ENCODE results near the gene PGA4.
"Not testable (repeated sequence)": the region's sequence is repeated elsewhere in the genome, so short reads cannot be mapped to it uniquely, and the experiment has no call there.

Gene PGA4

DNA sequence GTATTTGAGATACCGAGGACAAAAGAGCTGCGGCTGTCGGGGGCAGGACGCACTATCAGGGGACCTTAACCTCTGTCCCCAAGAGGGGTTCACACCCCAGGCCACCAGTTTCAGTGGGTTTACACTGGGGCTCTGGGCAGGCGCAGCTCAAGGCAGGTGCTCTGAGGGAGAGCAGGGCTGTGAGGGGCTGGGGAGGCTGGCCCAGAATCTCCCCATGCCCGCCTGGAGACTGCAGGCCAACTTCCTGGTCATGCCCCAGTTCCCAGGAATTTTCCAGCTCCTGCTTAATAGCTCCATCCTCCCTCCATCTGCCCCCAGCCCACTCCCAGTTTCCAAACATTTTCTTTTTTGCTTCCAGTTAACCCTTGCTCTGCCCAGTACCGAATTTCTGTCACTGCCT is 26.4 kb upstream of the PGA4 start:
- no peak overlapping the region for H3K27ac ChIP-seq
- TF ChIP-seq, protein P1, sequence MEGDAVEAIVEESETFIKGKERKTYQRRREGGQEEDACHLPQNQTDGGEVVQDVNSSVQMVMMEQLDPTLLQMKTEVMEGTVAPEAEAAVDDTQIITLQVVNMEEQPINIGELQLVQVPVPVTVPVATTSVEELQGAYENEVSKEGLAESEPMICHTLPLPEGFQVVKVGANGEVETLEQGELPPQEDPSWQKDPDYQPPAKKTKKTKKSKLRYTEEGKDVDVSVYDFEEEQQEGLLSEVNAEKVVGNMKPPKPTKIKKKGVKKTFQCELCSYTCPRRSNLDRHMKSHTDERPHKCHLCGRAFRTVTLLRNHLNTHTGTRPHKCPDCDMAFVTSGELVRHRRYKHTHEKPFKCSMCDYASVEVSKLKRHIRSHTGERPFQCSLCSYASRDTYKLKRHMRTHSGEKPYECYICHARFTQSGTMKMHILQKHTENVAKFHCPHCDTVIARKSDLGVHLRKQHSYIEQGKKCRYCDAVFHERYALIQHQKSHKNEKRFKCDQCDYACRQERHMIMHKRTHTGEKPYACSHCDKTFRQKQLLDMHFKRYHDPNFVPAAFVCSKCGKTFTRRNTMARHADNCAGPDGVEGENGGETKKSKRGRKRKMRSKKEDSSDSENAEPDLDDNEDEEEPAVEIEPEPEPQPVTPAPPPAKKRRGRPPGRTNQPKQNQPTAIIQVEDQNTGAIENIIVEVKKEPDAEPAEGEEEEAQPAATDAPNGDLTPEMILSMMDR (conservative IDR thresholded peaks at IDR 0.05), result no peak
- TF ChIP-seq ZFX (IDR thresholded peaks at IDR 0.05), result no peak

DNA sequence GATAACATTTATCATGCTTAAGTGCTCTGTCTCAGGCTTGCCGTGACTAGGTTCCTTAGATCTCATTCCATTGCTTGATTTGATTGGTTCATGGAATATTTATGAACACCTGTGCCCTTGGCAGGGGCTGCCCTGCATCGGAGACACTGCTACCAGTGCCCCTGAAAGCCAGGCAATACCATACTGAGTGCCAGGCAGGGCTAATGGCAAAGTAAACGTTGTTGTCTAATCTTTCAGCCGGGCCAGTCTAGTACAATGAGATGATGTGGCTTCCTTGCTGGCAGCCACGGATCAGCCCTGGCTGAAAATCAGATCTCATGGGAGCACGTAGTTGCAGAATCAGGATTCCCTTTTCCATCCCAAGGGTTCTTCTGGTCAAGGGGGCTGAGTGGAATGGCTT is 23.8 kb upstream of the PGA4 start:
- no peak overlapping the region for H3K27ac ChIP-seq
- TF ChIP-seq, protein P1 (conservative IDR thresholded peaks at IDR 0.05), result no peak
- TF ChIP-seq ZFX (IDR thresholded peaks at IDR 0.05), result no peak

DNA sequence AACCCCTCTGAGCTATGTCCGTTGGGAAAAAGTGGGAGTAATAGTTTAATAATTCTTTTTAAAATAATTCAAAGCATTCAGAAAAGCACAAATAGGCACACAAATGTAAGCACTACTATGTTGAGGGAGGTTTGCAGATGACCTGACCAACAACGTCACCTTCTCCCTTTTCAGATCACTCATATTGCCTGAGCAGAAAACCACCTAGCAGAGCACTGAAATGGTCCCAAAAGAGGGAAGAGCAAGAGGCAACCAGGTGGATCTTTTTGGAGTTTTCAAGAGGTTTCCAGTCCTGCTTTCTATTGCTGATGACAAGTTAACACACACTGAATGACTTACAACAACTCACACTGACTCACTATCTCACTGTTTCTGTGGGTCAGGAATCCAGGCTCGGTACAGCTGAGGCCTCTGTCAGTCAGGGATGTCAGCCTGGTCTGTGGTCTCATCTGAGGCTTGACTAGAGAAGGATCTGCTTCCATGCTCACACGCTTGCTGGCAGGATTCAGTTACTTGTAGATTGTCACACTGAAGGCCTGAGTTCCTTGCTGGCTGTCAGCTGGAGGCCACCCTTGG is 23.1 kb upstream of the PGA4 start:
- TF ChIP-seq ZFX (IDR thresholded peaks at IDR 0.05), result no peak
- TF ChIP-seq, protein P1 (conservative IDR thresholded peaks at IDR 0.05), result no peak
- no peak overlapping the region for H3K27ac ChIP-seq

DNA sequence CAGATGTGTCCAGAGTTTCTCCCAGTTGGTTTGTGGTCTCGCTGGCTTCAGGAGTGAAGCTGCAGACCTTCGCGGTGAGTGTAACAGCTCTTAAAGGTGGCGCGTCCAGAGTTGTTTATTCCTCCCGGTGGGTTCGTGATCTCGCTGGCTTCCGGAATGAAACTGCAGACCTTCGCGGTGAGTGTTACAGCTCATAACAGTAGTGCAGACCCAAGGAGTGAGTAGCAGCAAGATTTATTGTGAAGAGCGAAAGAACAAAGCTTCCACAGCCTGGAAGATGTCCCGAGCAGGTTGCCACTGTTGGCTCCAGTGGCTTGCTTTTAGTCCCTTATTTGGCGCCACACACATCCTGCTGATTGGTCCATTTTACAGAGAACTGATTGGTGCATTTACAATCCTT is 20.7 kb upstream of the PGA4 start:
- H3K27ac ChIP-seq, result no peak overlapping the region

DNA sequence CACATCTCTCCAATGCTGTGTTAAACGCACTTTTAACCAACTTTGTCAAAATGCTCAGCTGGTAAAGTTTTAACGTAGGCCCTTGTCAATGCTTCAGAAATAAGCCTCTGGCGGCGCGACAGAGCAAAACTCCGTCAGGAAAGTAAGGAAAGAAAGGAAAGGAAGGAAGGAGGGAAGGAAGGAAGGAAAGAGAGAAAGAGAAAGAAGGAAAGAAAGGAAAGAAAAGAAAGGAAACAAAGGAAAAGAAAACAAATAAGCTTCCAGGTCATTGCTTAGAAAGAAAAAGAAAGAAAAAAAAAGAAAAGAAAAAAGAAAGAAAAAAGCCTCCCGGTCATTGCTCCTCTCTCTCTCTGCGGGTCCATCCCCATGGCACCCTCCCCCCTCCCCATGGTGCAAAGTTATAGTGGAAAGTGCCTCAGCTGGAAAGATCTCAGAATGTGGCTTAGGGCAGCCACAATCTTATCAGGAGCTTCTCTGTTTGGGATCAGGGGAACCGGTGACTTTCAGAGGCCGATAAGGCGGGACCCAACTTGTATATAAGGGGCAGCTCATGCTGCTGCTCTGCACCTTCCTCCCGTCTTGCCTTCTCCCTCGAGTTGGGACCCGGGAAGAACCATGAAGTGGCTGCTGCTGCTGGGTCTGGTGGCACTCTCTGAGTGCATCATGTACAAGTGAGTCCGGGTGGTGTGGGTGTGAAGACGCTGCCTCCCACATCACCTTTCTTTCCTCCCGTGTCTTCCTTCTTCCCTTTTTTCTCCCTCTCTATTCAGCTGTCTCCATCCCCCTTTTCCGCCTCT is 19.0 kb upstream of the PGA4 start, which contains the start of gene PGA3:
Gene PGA3, plus strand, starts transcription at position 566 of the 797 bp plus-strand sequence. Its CDS starts 50 bp downstream, at position 616.
- not testable (repeated sequence) for H3K27ac ChIP-seq

More for the DNA sequence above, 20.7 kb upstream of the PGA4 start:
- TF ChIP-seq, protein P1 (conservative IDR thresholded peaks at IDR 0.05), result no peak
- no peak for TF ChIP-seq ZFX (IDR thresholded peaks at IDR 0.05)

DNA sequence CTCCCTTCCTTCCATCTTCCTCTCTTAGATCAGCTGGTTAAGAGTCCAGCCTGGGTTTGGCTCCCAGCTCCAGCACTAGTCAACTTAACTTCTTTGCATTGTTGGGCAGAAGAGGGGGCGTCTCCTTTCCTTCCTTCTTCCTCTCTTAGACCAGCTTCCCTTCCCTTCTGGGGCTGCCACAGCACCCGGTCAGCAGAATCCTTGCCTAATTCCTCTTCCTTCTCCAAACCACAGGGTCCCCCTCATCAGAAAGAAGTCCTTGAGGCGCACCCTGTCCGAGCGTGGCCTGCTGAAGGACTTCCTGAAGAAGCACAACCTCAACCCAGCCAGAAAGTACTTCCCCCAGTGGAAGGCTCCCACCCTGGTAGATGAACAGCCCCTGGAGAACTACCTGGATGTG is 18.3 kb upstream of the PGA4 start:
- not testable (repeated sequence) for H3K27ac ChIP-seq

DNA sequence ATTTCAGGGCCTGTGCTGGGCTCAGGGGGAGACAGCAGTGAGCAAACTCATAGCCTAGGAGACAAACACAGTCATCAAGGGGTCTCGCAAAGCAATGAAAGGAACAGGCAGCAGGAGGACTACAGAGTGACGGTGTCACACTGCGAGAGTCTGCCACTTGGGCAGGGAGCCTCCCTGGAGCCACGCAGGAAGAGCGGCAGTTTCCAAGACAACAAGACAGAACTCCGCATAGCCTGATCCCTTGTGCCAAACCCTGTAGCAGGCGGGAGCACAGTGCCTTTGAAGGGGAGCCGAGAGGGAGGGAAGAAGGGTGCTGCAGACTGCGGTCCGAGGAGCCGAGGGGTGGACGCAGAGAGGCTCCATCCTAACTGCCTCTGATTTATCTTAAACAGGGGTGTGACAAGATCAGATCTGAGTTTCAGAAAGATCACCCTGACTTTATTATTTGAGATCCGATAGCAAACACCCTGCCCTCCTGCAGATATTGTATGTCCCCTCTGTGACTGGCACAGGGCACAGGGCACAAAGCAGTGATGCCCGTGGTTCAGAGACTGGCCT is 17.6 kb upstream of the PGA4 start:
- H3K27ac ChIP-seq, result not testable (repeated sequence)

DNA sequence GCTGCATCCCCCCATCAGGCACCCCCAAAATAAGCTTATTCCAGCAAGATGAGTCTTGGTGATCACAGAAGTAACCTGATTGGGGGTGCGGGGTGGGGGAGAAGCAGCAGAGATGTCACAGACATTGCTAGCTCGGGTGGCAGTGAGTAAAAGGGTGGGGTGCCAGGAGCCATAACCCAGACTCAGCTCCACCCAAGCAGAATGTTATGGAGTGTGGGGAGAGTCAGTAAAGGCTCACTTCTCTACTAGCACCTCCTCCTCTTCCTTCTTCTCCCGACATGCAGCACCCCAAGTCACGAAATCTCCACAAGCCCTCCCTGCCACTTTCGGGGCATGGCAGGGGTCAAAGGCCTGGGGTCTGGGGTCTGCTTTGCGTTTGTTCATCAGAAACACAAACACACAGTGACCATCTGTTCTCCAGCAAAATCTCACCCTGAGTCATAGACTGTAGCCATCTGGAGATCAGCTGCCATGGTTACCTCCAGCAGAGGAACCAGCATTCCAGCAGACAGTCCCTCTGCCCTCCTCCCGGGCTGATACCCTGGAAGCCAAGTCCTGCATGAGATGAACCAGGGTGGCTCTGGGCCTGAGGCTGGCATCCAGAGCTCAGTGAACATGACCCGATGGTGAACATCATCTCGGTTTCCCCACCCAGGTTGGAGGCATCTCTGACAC is 14.4 kb upstream of the PGA4 start:
- H3K27ac ChIP-seq, result not testable (repeated sequence)

DNA sequence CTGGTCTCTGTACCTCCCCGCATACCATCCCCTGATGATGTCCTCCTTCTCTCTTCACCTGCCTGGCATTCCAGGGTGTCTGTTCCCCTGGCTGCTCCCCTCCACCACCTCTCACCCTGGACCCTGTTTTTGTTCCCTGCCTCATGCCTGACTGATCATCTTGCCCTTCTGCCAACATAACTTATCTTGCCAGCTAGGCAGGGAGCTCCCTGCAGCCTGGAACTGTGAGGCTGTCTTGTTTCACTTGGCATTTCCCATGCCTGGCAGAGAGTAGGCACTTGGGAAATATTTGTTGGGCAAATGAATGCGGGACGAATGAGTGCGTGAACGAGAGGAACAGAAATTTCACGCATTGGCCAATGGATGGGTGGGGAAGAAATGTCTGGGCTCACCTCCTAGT is 11.5 kb upstream of the PGA4 start:
- H3K27ac ChIP-seq, result not testable (repeated sequence)

DNA sequence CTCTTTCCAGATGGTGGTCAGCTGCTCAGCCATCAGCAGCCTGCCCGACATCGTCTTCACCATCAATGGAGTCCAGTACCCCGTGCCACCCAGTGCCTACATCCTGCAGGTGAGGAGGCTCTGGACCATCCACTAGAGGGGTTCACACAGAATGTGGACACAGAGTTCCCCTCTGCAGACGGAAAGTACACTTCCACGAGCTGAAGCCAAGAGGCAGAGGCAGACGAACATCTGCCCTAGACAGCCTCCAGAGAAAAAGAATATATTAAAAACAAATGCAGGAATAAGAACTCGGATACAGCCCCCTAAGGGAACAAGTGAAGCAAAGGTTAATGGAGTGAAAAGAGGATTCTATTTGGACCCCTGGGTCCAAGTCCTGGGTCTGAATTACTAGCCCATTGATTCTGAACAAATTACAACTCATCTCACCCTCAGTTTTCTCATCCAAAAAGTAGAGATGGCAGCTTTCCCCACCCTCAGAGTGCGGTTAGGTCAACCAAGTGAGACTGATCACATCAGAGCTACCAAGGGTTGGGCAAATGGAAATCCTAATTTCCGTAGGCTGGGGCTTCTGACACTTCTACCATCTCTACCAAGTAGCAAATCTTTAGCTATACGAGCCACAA is 10.7 kb upstream of the PGA4 start:
- not testable (repeated sequence) for H3K27ac ChIP-seq

DNA sequence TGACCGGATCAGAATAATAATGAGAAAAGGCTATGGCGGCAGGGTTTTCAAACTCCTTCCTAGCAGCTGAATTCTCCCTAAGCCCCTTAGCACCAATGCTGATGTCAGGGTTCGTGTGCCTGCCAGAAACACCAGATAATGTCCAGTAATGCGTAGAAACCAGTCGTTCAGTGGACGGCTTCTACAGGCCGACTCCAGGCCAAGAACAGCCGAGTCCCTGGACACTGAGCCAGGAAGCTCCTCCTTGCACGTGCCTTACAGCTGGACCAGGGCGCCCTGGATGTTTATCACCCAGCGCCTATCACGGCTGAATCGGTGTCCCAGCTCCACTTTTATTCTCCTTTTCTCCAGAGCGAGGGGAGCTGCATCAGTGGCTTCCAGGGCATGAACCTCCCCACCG is 9.9 kb upstream of the PGA4 start:
- not testable (repeated sequence) for H3K27ac ChIP-seq

DNA sequence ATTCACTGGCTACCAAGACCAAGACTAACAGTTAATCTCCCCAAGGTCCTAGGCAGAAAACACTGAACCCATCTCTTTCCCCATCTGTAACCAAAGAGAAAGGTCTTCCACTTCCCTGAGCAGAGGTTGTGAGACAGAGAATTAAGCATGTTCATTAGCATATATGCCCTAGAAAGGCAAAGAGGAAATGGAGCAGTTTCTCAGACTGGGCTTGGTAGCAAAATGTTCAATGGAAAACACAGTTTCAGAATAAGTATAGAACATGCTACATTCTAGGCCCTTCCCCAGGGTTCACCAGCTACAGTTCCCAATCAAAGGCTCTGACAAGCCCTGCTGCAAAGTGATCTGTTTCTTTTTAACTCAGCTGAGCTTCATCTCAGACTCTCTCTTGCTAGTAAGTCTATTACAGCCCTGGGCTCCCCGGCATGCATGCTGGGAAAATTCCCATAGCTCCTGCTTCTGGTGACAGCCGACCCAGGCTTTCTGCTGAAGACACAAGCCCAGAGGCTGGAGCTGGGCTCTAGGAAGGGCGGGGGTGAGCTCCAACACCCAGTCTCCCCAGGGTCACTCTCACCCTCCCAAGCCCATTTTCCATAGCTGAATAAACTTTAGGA is 8.3 kb upstream of the PGA4 start:
- H3K27ac ChIP-seq, result not testable (repeated sequence)

DNA sequence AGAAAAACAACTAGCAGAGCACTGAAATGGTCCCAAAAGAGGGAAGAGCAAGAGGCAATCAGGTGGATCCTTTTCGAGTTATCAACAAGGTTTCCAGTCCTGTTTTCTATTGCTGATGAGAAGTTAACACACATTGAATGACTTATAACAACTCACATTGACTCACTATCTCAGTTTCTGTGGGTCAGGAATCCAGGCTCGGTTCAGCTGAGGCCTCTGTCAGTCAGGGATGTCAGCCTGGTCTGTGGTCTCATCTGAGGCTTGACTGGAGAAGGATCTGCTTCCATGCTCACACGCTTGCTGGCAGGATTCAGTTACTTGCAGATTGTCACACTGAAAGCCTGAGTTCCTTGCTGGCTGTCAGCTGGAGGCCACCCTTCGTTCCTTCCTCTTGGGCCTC is 3.8 kb upstream of the PGA4 start:
- H3K27ac ChIP-seq, result not testable (repeated sequence)

DNA sequence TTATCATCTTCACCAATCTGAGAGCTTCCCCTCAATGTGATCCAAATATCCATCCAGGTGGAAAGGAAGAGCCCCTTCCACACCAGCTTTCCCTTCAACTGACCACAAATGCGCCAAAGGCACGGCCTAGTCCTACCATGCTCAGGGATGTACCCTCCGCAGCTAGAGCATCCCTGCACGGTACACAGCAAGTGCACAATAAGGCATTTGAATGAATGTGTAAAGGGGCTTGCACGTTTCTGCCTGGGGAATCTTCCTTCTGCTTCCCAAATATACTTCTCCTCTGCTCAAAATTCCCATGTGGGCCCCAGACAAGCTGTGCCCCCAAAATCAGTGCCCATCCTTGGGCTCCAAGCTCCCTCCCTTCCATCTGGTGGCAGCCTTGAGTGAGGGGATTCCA is 3.1 kb upstream of the PGA4 start:
- not testable (repeated sequence) for H3K27ac ChIP-seq

DNA sequence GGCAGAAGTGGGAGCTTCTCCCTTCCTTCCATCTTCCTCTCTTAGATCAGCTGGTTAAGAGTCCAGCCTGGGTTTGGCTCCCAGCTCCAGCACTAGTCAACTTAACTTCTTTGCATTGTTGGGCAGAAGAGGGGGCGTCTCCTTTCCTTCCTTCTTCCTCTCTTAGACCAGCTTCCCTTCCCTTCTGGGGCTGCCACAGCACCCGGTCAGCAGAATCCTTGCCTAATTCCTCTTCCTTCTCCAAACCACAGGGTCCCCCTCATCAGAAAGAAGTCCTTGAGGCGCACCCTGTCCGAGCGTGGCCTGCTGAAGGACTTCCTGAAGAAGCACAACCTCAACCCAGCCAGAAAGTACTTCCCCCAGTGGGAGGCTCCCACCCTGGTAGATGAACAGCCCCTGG is 545 bp downstream of the PGA4 start:
- H3K27ac ChIP-seq, result not testable (repeated sequence)

Measured in C4-2B (cell line).